ENCODE measurements around the gene KCND2.

KCND2 gene

GRCh38 chr7:120709252-120709971 lies 436.4 kb downstream of the KCND2 start:
- TF ChIP-seq CTCF (IDR thresholded peaks at IDR 0.05; ENCODE audit: insufficient read depth, low read depth, low read length, missing control alignments) = no peak
- no peak for DNase-seq (ENCODE audit: low read depth)
- no peak overlapping the region for H3K4me3 ChIP-seq (ENCODE audit: low read length)

DNA sequence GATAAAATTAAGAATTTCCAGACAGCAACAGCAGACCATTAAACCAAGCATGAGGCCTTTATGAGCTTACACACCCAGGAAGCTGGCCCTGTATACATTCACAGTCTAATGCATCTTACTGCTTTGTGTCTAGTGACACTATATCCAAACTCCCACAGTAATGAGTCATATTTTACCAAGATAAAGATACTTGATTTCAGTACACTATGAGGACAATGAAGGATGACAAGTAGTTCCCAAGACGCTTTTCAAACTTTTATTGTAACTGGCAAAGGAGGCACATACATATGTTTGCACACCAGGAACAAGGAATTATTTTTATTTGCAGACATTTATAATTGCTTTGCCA lies 437.0 kb downstream of the KCND2 start:
- no peak for DNase-seq (ENCODE audit: low read depth)
- no peak for TF ChIP-seq CTCF (IDR thresholded peaks at IDR 0.05; ENCODE audit: insufficient read depth, low read depth, low read length, missing control alignments)
- no peak overlapping the region for H3K4me3 ChIP-seq (ENCODE audit: low read length)

- no peak for TF ChIP-seq CTCF (IDR thresholded peaks at IDR 0.05; ENCODE audit: insufficient read depth, low read depth, low read length, missing control alignments)
- DNase-seq (ENCODE audit: low read depth) = peak; percentile 42
- H3K4me3 ChIP-seq (ENCODE audit: low read length) = no peak overlapping the region
Observed at GRCh38 chr7:120714945-120715344, 442.0 kb downstream of the KCND2 start.

GRCh38 chr7:120716307-120716706 lies 443.3 kb downstream of the KCND2 start:
- no peak for TF ChIP-seq CTCF (IDR thresholded peaks at IDR 0.05; ENCODE audit: insufficient read depth, low read depth, low read length, missing control alignments)

GRCh38 chr7:120717166-120717565 lies 444.2 kb downstream of the KCND2 start:
- no peak overlapping the region for H3K4me3 ChIP-seq (ENCODE audit: low read length)
- TF ChIP-seq CTCF (IDR thresholded peaks at IDR 0.05; ENCODE audit: insufficient read depth, low read depth, low read length, missing control alignments) = no peak

More at GRCh38 chr7:120716307-120716706, 443.3 kb downstream of the KCND2 start:
- H3K4me3 ChIP-seq (ENCODE audit: low read length) = no peak overlapping the region
- DNase-seq (ENCODE audit: low read depth) = no peak

GRCh38 chr7:120718361-120718760 lies 445.4 kb downstream of the KCND2 start:
- DNase-seq (ENCODE audit: low read depth) = no peak
- no peak for TF ChIP-seq CTCF (IDR thresholded peaks at IDR 0.05; ENCODE audit: insufficient read depth, low read depth, low read length, missing control alignments)
- H3K4me3 ChIP-seq (ENCODE audit: low read length) = no peak overlapping the region

More at GRCh38 chr7:120717166-120717565, 444.2 kb downstream of the KCND2 start:
- no peak for DNase-seq (ENCODE audit: low read depth)

GRCh38 chr7:120720317-120720716 lies 447.3 kb downstream of the KCND2 start:
- DNase-seq (ENCODE audit: low read depth) = no peak
- TF ChIP-seq CTCF (IDR thresholded peaks at IDR 0.05; ENCODE audit: insufficient read depth, low read depth, low read length, missing control alignments) = no peak
- H3K4me3 ChIP-seq (ENCODE audit: low read length) = no peak overlapping the region

Data from epithelial cell of esophagus (primary cell).